BJ (cell line): Measurements from ENCODE around the gene ATPAF2. TPM values are rescaled to one million over a fixed set of nuclear protein-coding genes. Genes with fewer than 3 reads are reported as not detected.

ENCODE experiments used
- CTCF ChIA-PET: fragments of 350-600 bp; formaldehyde crosslinking; extraction: SDS; loops from one replicate; lab custom pipeline; 2021; ENCODE audit warnings: antibody characterized with exemption, inconsistent platforms; lab: Yijun Ruan, JAX
- POLR2A ChIA-PET: fragments of 300-600 bp; sonication (Branson Sonifier 250); formaldehyde crosslinking; extraction: SDS; loops from one replicate; lab custom pipeline; 2021; ENCODE audit warnings: antibody characterized with exemption; lab: Charles Lee
- DNase-seq: peaks from one replicate; pipeline ENCODE4 v3.0.0-alpha.2; 2011; ENCODE audit warnings: low read depth
- H3K27me3 ChIP-seq: 2 replicates; pipeline ENCODE4 v1.6.0; 2011; ENCODE audit warnings: low read length; ENCODE audit not compliant: control insufficient read depth, insufficient read depth
- H3K36me3 ChIP-seq: 2 replicates; pipeline ENCODE4 v1.5.1; 2011; ENCODE audit warnings: low read length; ENCODE audit not compliant: control insufficient read depth, insufficient read depth
- H3K4me3 ChIP-seq: 2 replicates; pipeline ENCODE4 v1.5.1; 2011; ENCODE audit warnings: low read depth, mild to moderate bottlenecking, control low read depth, low read length
- polyA plus RNA-seq: library from polyadenylated mRNA; depleted of rRNA; stranded (reverse); fragments of >200 nt; gene quantifications from 2 replicates; pipeline ENCODE4 v1.2.3, GENCODE V29; 2011
- TF ChIP-seq, protein P1 (sequence below): IDR thresholded peaks from 2 replicates; pipeline ENCODE4 v1.5.1; 2011; ENCODE audit warnings: low read depth, mild to moderate bottlenecking, control low read depth, inconsistent platforms, low read length, moderate library complexity; ENCODE audit not compliant: insufficient read depth

Gene ATPAF2
- polyA plus RNA-seq, 1 experiment: 17.4 TPM

DNA sequence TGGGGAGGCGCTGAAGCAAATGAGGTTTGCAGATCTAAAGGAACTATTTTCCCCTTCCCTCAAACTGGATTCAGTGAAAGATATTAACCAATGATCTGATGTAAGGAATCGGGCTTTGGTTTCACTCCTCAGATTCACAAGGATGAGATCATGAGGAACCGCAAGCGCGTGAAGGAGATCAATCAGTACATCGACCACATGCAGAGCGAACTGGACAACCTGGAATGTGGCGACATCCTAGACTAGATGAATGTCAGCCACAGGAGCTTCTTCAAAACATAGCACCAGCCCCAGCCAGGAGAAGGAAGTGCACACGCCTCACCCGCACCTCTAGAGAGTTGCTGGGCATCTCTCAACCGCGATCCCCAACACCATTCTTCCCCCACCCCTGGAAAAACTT lies 22.5 kb downstream of the ATPAF2 start:
- no peak for DNase-seq
- no peak overlapping the region for H3K4me3 ChIP-seq
- peaks cover 1% of the 10 kb centered on the region; the same call in 1 of the 2 replicates for H3K36me3 ChIP-seq
- TF ChIP-seq, protein P1, sequence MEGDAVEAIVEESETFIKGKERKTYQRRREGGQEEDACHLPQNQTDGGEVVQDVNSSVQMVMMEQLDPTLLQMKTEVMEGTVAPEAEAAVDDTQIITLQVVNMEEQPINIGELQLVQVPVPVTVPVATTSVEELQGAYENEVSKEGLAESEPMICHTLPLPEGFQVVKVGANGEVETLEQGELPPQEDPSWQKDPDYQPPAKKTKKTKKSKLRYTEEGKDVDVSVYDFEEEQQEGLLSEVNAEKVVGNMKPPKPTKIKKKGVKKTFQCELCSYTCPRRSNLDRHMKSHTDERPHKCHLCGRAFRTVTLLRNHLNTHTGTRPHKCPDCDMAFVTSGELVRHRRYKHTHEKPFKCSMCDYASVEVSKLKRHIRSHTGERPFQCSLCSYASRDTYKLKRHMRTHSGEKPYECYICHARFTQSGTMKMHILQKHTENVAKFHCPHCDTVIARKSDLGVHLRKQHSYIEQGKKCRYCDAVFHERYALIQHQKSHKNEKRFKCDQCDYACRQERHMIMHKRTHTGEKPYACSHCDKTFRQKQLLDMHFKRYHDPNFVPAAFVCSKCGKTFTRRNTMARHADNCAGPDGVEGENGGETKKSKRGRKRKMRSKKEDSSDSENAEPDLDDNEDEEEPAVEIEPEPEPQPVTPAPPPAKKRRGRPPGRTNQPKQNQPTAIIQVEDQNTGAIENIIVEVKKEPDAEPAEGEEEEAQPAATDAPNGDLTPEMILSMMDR: no peak
- CTCF ChIA-PET: no interaction called here
- POLR2A ChIA-PET: no interaction called here
- H3K27me3 ChIP-seq: no peaks in the 10 kb centered on the region

DNA sequence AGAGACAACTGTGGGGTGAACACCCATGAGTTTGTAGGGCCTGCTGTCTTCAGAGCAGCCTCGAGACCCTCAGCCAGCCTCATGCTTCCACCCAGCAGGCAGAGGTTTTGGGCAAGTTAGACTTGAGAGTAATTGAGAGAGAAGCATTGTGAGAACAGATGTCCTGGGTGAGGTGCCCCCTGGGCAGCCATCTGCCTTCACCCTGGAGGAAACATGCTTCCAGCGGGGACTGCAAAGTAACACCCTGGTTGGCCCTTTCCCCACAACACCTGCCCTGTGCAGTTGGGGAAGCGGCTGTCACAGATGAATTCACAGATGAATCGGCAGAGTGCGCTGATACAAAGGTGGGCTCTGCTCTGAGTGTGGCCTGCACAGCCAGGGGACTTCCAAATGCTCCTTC lies 23.4 kb downstream of the ATPAF2 start:
- Histone ChIP-seq H3K36me3 (peaks cover 1% of the 10 kb centered on the region; the same call in 1 of the 2 replicates), H3K4me3 (no peak overlapping the region), H3K27me3 (no peaks in the 10 kb centered on the region)
- ChIA-PET CTCF (no interaction called here), POLR2A (no interaction called here)
- TF ChIP-seq, protein P1: no peak
- no peak for DNase-seq

DNA sequence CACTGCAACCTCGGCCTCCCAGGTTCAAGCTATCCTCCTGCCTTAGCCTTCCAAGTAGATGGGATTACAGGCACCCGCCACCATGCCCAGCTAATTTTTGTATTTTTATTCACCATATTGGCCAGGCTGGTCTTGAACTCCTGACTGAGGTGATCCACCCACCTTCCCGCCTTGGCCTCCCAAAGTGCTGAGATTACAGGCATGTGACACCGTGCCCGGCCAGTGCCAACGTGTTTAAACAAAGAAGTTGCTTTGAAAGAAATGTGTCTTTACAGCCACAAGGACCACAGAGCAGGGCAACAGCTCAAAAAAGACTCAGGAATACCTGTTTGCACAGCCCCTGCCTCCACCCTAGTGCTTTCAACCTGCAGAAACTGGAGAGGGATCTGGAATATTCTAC lies 25.0 kb downstream of the ATPAF2 start:
- no peaks in the 10 kb centered on the region for H3K27me3 ChIP-seq
- H3K36me3 ChIP-seq: peaks cover 3% of the 10 kb centered on the region; the same call in 1 of the 2 replicates
- TF ChIP-seq, protein P1: no peak
- ChIA-PET CTCF (interaction anchor here (1.1 kb wide), 1 partner anchor 13 kb away, joined by 4 read pairs; no protein-coding TSS in a partner anchor), POLR2A (no interaction called here)
- DNase-seq: no peak
- H3K4me3 ChIP-seq: no peak overlapping the region

DNA sequence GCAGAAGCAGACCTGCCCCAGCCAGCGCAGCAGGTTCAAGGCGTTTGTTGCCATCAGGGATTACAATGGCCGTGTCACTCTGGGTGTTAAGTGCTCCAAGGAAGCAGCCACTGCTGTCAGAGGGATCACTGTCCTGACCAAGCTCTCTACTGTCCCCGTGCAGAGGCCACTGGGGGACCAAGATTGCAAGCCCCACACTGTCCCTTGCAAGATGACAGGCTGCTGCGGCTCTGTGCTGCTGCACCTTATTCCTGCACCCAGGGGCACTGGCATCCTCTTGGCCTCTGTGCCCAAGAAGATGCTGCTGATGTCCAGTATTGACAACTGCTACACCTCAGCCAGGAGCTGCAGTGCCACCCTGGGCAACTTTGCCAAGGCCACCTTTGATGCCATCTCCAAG lies 27.7 kb downstream of the ATPAF2 start:
- no peaks in the 10 kb centered on the region for H3K27me3 ChIP-seq
- peaks cover 2% of the 10 kb centered on the region; the same call in 1 of the 2 replicates for H3K36me3 ChIP-seq
- ChIA-PET POLR2A (no interaction called here), CTCF (interaction anchor here (0.6 to 1.5 kb wide), 2 partner anchors 17 to 738 kb away, joined by 5 read pairs; no protein-coding TSS in a partner anchor)
- no peak overlapping the region for H3K4me3 ChIP-seq
- TF ChIP-seq, protein P1: no peak
- DNase-seq: no peak

DNA sequence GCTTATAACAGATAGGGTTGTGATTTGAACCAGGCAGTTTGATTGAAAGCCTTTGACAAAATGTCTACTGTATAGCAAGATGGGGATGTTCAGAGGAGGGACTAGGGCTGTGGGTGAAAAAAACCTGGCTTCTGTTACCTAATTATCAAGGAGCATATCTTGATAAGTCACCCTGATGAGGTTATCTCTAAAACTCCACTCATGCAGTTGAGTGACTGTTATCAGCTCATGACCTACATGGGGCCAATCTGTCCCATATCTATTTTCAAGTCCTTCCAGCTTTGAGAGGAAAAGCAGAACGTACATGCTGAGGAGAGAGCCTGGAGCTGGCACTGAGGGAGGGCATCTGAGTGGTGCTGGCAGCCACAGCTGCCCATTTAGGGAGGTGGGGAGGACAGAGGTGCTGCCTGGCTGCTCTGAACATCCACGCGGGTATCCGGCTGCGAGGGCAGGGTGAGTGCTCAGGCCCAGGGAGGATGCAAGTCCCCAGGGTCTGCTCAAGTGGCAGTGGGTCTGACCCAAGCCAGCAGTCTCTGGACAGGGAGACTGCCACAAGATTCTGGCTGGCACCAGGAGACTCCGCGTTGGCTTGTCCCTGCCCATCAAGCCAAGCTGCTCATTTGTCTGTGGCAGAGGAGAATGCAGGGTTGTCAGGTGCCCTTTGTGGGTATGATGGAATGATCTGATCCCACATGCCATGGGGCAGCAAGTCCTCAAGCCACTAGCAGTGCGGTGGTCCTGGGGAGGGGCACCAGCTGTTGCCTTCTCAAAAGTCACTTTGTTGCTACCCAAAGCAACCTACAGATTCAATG lies 29.2 kb downstream of the ATPAF2 start:
- no peak for DNase-seq
- Histone ChIP-seq H3K27me3 (no peaks in the 10 kb centered on the region), H3K4me3 (no peak overlapping the region), H3K36me3 (peaks cover 2% of the 10 kb centered on the region; the same call in 1 of the 2 replicates)
- TF ChIP-seq, protein P1: no peak
- CTCF ChIA-PET: no interaction called here
- POLR2A ChIA-PET: interaction anchor here (0.9 kb wide), 1 partner anchor 71 kb away, joined by 3 read pairs; no protein-coding TSS in a partner anchor
